A673 (cell line): ENCODE results near the gene HSPA1A. TPM values are rescaled to one million over a fixed set of nuclear protein-coding genes. Genes with fewer than 3 reads are reported as not detected.
A peak's percentile ranks its signal among the peaks of the same experiment; 100 is the strongest.
"Not testable (repeated sequence)": the region's sequence is repeated elsewhere in the genome, so short reads cannot be mapped to it uniquely, and the experiment has no call there.

Experiments used
- BruUV-seq: library from RNA; stranded (reverse); fragments of 400-500 nt; replicated peaks from 2 replicates; lab custom pipeline; 2021; lab: Mats Ljungman, UMichigan
- CTCF ChIA-PET: fragments of 300-600 bp; sonication (Branson Sonifier 250); formaldehyde crosslinking; loops from one replicate; lab custom pipeline; 2022; ENCODE audit warnings: antibody characterized with exemption; lab: Charles Lee
- POLR2A ChIA-PET: fragments of 300-600 bp; sonication (Branson Sonifier 250); formaldehyde crosslinking; loops from one replicate; lab custom pipeline; 2022; ENCODE audit warnings: antibody characterized with exemption; ENCODE audit not compliant: low non-redundant PET; lab: Charles Lee
- DNase-seq: peaks from one replicate; pipeline ENCODE4 v3.0.0-alpha.2; 2015; ENCODE audit warnings: low spot score
- H3K27ac ChIP-seq: fragments of 200-600 bp; sonication (generic); 2 replicates; pipeline ENCODE4 v1.5.1; 2016; ENCODE audit warnings: mixed run types, low read depth, mild to moderate bottlenecking, mixed read lengths, antibody characterized with exemption, low read length; ENCODE audit not compliant: poor library complexity, severe bottlenecking
- H3K27me3 ChIP-seq: fragments of 200-600 bp; sonication (generic); replicated peaks from 2 replicates; pipeline ENCODE4 v1.6.1; 2017; ENCODE audit warnings: mixed run types, low read depth, mild to moderate bottlenecking, mixed read lengths, antibody characterized with exemption, low read length; ENCODE audit not compliant: insufficient read depth, poor library complexity
- H3K36me3 ChIP-seq: fragments of 200-600 bp; sonication (generic); 2 replicates; pipeline ENCODE4 v1.6.1; 2016; ENCODE audit warnings: mixed run types, mild to moderate bottlenecking, mixed read lengths, antibody characterized with exemption, low read length; ENCODE audit not compliant: insufficient read depth, poor library complexity, severe bottlenecking
- H3K4me1 ChIP-seq: fragments of 200-600 bp; sonication (generic); 2 replicates; pipeline ENCODE4 v1.6.1; 2017; ENCODE audit warnings: mixed run types, mild to moderate bottlenecking, mixed read lengths, antibody characterized with exemption, low read length; ENCODE audit not compliant: insufficient read depth, poor library complexity, severe bottlenecking
- H3K4me3 ChIP-seq: fragments of 200-600 bp; sonication (generic); 2 replicates; pipeline ENCODE4 v1.5.1; 2016; ENCODE audit warnings: low read depth, mixed run types, mild to moderate bottlenecking, mixed read lengths, low read length; ENCODE audit not compliant: poor library complexity, severe bottlenecking
- H3K9me3 ChIP-seq: fragments of 200-600 bp; sonication (generic); 2 replicates; pipeline ENCODE4 v1.6.1; 2016; ENCODE audit warnings: mixed run types, low read depth, mild to moderate bottlenecking, mixed read lengths, antibody characterized with exemption, low read length; ENCODE audit not compliant: poor library complexity, severe bottlenecking
- EZH2 ChIP-seq: fragments of 200-600 bp; sonication (generic); IDR thresholded peaks from 2 replicates; pipeline ENCODE4 v1.6.1; 2017; ENCODE audit warnings: borderline replicate concordance, low read depth, mild to moderate bottlenecking, mixed read lengths, antibody characterized with exemption, low read length; ENCODE audit not compliant: poor library complexity, severe bottlenecking
- intact Hi-C: fragments of 100-400 bp; cut with micrococcal nuclease; formaldehyde crosslinking; loops from one replicate; pipeline ENCODE4 v1.10.0; 2022; ENCODE audit not compliant: unreplicated experiment
- total RNA-seq: library from RNA; stranded (reverse); gene quantifications from 2 replicates; pipeline ENCODE4 v1.2.3, GENCODE V29; 2021
- TF ChIP-seq, protein P1 (sequence below): fragments of 300-800, 200-600 bp; sonication (generic); conservative IDR thresholded peaks from 2 replicates; pipeline ENCODE4 v1.5.1; 2017; ENCODE audit warnings: low read depth, mild to moderate bottlenecking, antibody characterized with exemption, low read length, moderate library complexity, mixed read lengths

The HSPA1A gene
- total RNA-seq, 1 experiment from 2014 or later, result 129 TPM

DNA sequence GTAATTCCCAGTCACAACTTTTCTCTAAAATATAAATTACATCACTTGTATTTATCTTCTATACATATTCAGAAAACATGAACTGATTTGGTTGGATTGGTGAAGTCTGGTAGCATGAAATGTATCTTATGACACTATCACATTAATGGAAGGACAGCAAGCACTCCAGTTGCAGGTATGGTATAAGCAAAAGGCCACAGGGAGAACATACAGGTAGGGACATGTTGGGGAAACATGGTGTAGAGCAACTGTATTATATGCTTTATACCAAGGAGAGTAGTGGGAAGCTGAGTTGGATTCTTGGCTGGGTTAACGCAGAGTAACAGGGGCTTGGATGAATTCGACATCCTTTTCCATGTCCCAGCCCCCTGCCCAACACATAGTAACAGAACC is 18.4 kb upstream of the HSPA1A start:
- Histone ChIP-seq H3K9me3 (no peaks in the 10 kb centered on the region), H3K27ac (peak overlapping the region; percentile 99), H3K4me3 (no peak overlapping the region), H3K4me1 (peaks cover 11% of the 10 kb centered on the region), H3K36me3 (peaks cover 38% of the 10 kb centered on the region), H3K27me3 (no peaks in the 10 kb centered on the region)
- ChIA-PET CTCF (interaction anchor here (1.2 kb wide), 1 partner anchor 17 kb away, joined by 5 read pairs; no protein-coding TSS in a partner anchor), POLR2A (no interaction called here)
- intact Hi-C loops, result no loop called here
- no TSS peak for BruUV-seq
- TF ChIP-seq, protein P1, sequence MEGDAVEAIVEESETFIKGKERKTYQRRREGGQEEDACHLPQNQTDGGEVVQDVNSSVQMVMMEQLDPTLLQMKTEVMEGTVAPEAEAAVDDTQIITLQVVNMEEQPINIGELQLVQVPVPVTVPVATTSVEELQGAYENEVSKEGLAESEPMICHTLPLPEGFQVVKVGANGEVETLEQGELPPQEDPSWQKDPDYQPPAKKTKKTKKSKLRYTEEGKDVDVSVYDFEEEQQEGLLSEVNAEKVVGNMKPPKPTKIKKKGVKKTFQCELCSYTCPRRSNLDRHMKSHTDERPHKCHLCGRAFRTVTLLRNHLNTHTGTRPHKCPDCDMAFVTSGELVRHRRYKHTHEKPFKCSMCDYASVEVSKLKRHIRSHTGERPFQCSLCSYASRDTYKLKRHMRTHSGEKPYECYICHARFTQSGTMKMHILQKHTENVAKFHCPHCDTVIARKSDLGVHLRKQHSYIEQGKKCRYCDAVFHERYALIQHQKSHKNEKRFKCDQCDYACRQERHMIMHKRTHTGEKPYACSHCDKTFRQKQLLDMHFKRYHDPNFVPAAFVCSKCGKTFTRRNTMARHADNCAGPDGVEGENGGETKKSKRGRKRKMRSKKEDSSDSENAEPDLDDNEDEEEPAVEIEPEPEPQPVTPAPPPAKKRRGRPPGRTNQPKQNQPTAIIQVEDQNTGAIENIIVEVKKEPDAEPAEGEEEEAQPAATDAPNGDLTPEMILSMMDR, result no peak
- no peak for TF ChIP-seq EZH2
- DNase-seq, result no peak

DNA sequence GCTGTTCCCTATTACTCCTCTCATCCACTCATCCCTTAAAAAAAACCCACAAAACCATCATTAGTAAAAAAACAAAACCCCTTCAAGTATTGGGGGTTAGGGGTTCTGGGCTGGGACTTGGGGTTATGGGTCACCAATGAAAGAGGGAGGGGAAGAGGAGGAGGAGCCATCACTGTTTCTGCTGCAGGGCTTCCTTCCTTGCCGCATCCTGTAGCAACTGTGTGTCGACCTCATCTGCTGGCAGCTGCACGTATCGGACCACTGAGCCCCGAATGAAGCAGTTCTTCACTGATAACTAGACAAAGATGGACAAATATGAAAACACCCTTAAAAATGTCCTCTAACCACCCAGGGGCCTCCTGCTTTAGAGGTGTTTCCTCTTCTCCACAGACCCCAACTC is 17.8 kb upstream of the HSPA1A start:
- CTCF ChIA-PET, result no interaction called here
- Histone ChIP-seq H3K27ac (no peak overlapping the region), H3K9me3 (no peaks in the 10 kb centered on the region), H3K4me1 (peaks cover 11% of the 10 kb centered on the region), H3K36me3 (peaks cover 34% of the 10 kb centered on the region), H3K4me3 (no peak overlapping the region), H3K27me3 (no peaks in the 10 kb centered on the region)
- intact Hi-C loops, result no loop called here
- TF ChIP-seq, protein P1, result no peak
- no peak for TF ChIP-seq EZH2
- POLR2A ChIA-PET, result no interaction called here
- DNase-seq, result no peak
- BruUV-seq, result no TSS peak

DNA sequence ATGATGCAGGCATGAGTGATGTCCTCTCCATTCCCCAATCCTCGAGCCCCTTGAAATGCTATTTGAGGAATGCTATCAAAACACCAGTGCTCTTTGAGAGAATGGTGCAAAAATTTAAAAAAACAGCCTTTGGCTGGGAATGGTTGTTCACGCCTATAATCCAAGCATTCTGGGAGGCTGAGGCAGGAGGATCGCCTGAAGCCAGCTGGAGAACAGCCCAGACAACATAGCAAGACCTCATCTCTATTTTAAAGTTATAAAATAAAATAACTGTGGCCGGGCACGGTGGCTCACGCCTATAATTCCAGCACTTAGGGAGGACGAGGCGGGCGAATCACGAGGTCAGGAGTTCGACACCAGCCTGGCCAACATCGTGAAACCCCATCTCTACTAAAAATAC is 15.6 kb upstream of the HSPA1A start:
- no TSS peak for BruUV-seq
- POLR2A ChIA-PET, result no interaction called here
- H3K4me1 ChIP-seq, result peaks cover under 1% of the 10 kb centered on the region
- intact Hi-C loops, result no loop called here
- no peak overlapping the region for H3K27ac ChIP-seq
- H3K4me3 ChIP-seq, result no peak overlapping the region
- H3K9me3 ChIP-seq, result no peaks in the 10 kb centered on the region
- peaks cover 29% of the 10 kb centered on the region for H3K36me3 ChIP-seq
- no peak for DNase-seq
- TF ChIP-seq, protein P1, result no peak
- TF ChIP-seq EZH2, result no peak
- H3K27me3 ChIP-seq, result no peaks in the 10 kb centered on the region
- CTCF ChIA-PET, result no interaction called here

DNA sequence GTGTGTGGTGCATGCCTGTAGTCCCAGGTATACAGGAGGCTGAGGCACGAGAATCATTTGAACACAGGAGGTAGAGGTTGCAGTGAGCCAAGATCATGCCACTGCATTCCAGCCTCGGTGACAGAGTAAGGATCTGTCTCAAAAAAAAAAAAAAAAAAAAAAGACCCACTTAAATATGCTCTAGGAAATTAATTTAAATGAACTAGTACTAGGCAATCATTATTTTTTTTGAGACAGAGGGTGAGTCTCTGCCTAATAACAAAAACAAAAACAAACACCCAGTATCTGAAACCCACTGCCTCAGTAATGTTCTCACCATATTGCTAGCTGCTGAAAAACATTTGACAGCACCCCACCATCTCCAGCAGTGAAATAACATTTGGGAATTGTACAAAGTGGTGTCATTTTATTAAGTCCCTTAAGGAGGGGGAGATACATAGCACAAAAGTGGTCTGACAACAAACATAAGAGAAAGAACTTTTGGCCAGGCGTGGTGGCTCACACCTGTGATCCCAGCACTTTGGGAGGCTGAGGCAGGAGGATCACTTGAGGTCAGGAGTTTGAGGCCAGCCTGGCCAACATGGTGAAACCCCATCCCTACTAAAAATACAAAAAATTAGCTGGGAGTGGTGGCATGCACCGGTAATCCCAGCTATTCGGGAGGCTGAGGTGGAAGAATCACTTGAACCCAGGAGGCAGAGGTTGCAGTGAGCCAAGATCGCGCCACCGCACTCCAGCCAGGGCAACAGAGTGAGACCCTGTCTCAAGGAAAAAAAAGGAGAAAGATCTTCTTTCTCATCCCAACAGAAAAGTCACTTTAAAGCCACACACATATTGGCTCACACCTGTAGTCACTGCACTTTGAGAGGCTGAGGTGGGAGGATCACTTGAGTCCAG is 14.1 kb upstream of the HSPA1A start:
- intact Hi-C loops, H3K4me3 ChIP-seq, POLR2A ChIA-PET, H3K9me3 ChIP-seq, H3K27ac ChIP-seq, BruUV-seq, DNase-seq, H3K4me1 ChIP-seq, H3K27me3 ChIP-seq: not testable (repeated sequence)
- peaks cover 29% of the 10 kb centered on the region for H3K36me3 ChIP-seq
- CTCF ChIA-PET, result interaction anchor here (0.6 kb wide), 1 partner anchor 11 kb away, joined by 8 read pairs; no protein-coding TSS in a partner anchor
